Measurements from ENCODE around the gene CWH43.

- no peak for TF ChIP-seq CTCF (conservative IDR thresholded peaks at IDR 0.05; ENCODE audit: low read depth, low read length)
- TF ChIP-seq EZH2 (IDR thresholded peaks at IDR 0.05; ENCODE audit: low read length, unreplicated experiment), result no peak
- no peak for TF ChIP-seq EZH2phosphoT487 (IDR thresholded peaks at IDR 0.05; ENCODE audit: borderline replicate concordance, low read length)
These were observed 23.4 kb upstream of the CWH43 start for GRCh38 chr4:48962636-48963035.

All from PC-3 (cell line).